Measurements from ENCODE around the gene ARPC5L. TPM values are rescaled to one million over a fixed set of nuclear protein-coding genes. Genes with fewer than 3 reads are reported as not detected.

Gene ARPC5L
- total RNA-seq, 1 donor from 2014 or later, result 76.7 TPM

DNA sequence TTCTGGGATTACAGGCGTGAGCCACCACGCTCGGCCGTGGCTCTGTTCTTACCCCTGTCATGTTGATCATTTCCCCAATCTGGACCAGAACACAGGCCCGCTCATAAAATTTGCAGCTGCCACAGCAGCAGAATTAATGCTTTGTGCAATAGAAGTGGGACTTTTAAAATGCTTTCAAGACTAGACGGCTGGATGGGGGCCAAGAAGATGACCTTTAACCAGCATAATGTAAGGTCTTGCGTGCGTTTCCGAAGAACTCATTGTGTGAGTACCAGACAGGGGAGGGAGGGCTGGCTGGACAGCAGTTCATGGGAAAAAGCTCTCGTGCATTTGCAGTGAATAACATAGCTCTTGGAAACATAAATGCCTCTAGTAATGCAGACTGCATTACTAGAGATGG, 12.1 kb upstream of the ARPC5L start:
- no peak for DNase-seq (ENCODE audit: low spot score)
- Mint-ChIP-seq H3K27ac (no peak overlapping the region), H3K36me3 (ENCODE audit: low read depth) (no peaks in the 10 kb centered on the region), H3K4me3 (ENCODE audit: low read depth) (no peak overlapping the region), H3K9me3 (no peaks in the 10 kb centered on the region), H3K4me1 (ENCODE audit: low read depth) (peaks cover 3% of the 10 kb centered on the region), H3K27me3 (ENCODE audit: low read depth) (peaks cover 11% of the 10 kb centered on the region)
- intact Hi-C loops (cut with micrococcal nuclease), result loop anchor here (10.0 kb wide), 1 partner anchor 525 kb away; no protein-coding TSS in a partner anchor

DNA sequence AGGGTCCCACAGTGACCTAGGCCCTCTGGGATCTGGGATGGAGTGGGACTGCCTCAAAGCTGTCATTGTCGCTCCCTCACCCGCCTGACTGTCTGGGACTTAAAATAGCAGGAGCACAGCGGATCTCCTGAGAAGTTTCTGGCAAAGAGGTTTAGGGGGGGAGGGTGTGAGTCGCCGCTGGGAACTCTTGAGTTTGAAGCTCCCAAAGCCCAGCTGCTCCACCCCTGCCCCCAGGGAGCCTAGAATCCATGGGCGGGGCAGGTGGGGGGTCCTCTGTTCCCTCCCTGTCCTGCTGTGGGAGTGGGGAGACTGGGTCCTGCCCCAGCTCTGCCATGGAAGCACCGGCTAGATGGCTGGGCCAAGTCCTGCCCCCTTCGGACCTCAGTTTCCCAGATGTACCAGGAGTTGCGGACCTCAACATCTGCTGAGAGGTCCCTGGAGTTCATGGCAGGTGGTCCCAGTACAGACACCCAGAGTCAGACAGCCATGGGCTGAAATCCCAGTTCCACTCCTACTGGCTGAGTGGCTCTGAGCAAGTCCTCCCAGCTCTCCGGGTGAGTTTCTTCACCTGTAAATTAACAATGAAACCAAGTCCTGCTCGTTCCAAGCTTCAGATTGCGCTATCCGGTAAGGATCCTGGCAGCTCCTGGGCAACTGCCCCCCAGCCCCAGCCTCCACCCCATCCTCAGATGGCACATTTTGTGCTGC, 9.7 kb upstream of the ARPC5L start:
- Mint-ChIP-seq H3K36me3 (ENCODE audit: low read depth) (peaks cover 12% of the 10 kb centered on the region), H3K27ac (no peak overlapping the region), H3K27me3 (ENCODE audit: low read depth) (peaks cover 11% of the 10 kb centered on the region), H3K9me3 (no peaks in the 10 kb centered on the region), H3K4me1 (ENCODE audit: low read depth) (peaks cover 3% of the 10 kb centered on the region), H3K4me3 (ENCODE audit: low read depth) (no peak overlapping the region)
- intact Hi-C loops (cut with micrococcal nuclease), result loop anchor here (2.0 to 10.0 kb wide), 2 partner anchors 139 to 523 kb away; no protein-coding TSS in a partner anchor
- no peak for DNase-seq (ENCODE audit: low spot score)

DNA sequence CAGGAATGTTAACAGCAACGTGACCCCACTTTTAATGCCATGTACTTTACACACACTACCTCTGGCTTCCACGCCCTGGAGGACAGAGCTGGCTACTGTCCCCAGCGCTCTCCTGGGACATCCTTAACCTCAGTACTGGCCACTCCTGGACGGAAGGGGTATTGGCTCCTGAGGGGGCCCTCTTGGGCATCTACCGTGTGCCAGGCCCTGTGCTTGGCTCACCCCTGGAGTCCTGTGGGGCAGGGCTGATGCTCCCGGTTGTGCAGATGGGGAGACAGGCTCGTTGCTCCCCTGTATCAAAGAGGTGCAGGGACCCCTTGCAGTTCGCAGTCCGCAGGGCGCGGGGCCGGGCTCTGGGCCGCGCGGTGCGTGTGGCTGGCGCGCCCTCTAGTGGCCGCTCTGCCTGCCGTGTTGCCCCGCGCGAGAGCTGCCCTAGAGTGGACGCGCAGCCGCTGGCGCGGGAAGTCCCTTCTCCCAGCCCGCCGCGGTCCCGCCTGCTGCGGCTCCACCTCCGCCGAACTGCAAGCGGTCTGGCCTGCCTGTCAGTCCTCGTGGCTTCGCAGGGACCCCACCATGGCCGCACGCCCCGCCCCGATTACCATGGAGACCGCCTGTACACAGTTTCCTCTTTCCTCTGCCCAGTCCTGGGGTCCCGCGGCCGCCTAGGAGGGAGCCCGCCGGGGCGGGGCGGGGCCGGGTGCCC, 8.9 kb upstream of the ARPC5L start, which contains the start of gene WDR38:
WDR38 (plus strand) TSS at position 632 of the 703 bp plus-strand sequence. CDS start 72 bp downstream, outside the sequence.
- Mint-ChIP-seq H3K27me3 (ENCODE audit: low read depth) (peaks cover 8% of the 10 kb centered on the region), H3K4me3 (ENCODE audit: low read depth) (peak within 1 kb of the TSS; percentile 66), H3K36me3 (ENCODE audit: low read depth) (peaks cover 19% of the 10 kb centered on the region), H3K4me1 (ENCODE audit: low read depth) (peaks cover 6% of the 10 kb centered on the region), H3K27ac (no peak within 1 kb of the TSS), H3K9me3 (no peaks in the 10 kb centered on the region)
- intact Hi-C loops (cut with micrococcal nuclease), result loop anchor here (1.0 to 10.0 kb wide), 4 partner anchors 8 to 522 kb away; partner anchors contain the start of gene RPL35
- peak; percentile 74 for DNase-seq (ENCODE audit: low spot score)

DNA sequence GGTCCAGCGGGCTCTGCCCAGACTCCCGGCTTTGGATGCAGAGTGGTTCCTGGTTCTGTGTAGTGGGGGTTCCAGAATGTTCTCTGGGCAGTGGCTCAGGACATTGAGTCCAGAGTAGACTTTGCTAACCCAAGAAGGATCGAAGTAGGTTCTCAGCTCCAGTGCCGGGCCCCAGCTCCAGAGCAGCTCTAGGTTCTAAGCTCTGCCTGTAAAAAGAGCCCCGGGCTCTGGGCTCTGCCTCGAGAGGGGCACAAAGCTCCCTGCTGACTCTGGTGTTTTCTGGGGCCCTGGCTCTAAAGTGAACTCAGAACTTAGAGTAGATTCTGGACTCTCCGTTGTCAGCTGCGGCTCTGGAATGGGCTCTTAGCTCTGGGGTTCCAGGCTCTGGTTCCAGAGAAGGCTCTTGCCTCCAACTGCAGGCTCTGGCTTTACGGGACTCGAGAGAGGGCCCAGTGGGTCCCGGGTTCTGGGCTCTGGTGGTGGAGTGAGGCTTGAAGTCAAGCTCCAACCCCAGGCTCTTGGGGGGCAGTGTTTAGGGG, 8.3 kb upstream of the ARPC5L start:
- intact Hi-C loops (cut with micrococcal nuclease), result loop anchor here (1.0 to 10.0 kb wide), 4 partner anchors 8 to 521 kb away; partner anchors contain the start of gene RPL35
- H3K27ac Mint-ChIP-seq, result no peak overlapping the region
- peaks cover 26% of the 10 kb centered on the region for H3K36me3 Mint-ChIP-seq (ENCODE audit: low read depth)
- H3K4me3 Mint-ChIP-seq (ENCODE audit: low read depth), result peak overlapping the region; percentile 47
- no peak for DNase-seq (ENCODE audit: low spot score)
- H3K27me3 Mint-ChIP-seq (ENCODE audit: low read depth), result peaks cover 8% of the 10 kb centered on the region
- peaks cover 6% of the 10 kb centered on the region for H3K4me1 Mint-ChIP-seq (ENCODE audit: low read depth)
- no peaks in the 10 kb centered on the region for H3K9me3 Mint-ChIP-seq

DNA sequence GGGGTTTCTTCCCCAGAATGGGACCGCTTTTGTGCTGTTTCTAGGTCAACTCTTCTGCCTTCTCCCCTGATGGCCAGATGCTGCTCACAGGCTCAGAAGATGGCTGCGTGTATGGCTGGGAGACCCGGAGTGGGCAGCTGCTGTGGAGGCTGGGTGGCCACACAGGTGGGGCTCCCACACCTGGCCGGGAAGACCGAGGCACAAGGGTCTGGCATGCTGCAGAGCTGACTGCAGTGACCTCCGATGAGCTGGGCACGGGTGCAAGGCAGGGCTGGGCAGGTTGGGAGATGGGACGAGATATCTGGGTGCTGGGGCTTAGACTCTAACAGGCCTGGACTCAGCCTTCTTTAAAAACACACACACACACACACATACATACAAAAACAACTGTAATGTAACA, 7.8 kb upstream of the ARPC5L start:
- H3K9me3 Mint-ChIP-seq, result no peaks in the 10 kb centered on the region
- intact Hi-C loops (cut with micrococcal nuclease), result loop anchor here (10.0 kb wide), 1 partner anchor 521 kb away; no protein-coding TSS in a partner anchor

DNA sequence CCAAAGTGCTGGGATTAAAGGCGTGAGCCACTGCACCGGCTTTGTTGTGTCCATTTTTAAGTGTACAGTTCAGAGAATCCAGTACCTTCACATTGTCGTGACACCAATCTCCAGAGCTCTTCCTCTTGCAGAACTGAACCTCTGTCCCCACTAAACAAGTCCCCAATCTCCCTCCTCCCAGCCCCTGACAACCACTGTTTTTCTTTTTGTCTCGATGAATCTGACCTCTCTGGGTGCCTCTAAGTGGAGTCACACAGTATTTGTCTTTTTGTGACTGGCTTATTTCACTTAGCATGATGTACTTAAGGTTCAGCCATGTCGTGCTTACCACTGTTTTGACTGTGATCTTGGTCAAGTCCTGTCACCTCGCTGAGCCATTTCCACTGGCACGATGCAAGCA, 7.1 kb upstream of the ARPC5L start:
- Mint-ChIP-seq H3K9me3 (no peaks in the 10 kb centered on the region), H3K36me3 (ENCODE audit: low read depth) (peaks cover 38% of the 10 kb centered on the region), H3K27ac (peak overlapping the region; percentile 1), H3K27me3 (ENCODE audit: low read depth) (peaks cover 8% of the 10 kb centered on the region), H3K4me1 (ENCODE audit: low read depth) (peaks cover 11% of the 10 kb centered on the region), H3K4me3 (ENCODE audit: low read depth) (no peak overlapping the region)
- intact Hi-C loops (cut with micrococcal nuclease), result loop anchor here (10.0 kb wide), 1 partner anchor 520 kb away; no protein-coding TSS in a partner anchor
- no peak for DNase-seq (ENCODE audit: low spot score)

More for the DNA sequence above, 7.8 kb upstream of the ARPC5L start:
- no peak overlapping the region for H3K27ac Mint-ChIP-seq
- no peak overlapping the region for H3K4me3 Mint-ChIP-seq (ENCODE audit: low read depth)
- H3K4me1 Mint-ChIP-seq (ENCODE audit: low read depth), result peaks cover 6% of the 10 kb centered on the region
- DNase-seq (ENCODE audit: low spot score), result no peak
- H3K36me3 Mint-ChIP-seq (ENCODE audit: low read depth), result peaks cover 31% of the 10 kb centered on the region
- H3K27me3 Mint-ChIP-seq (ENCODE audit: low read depth), result peaks cover 8% of the 10 kb centered on the region

DNA sequence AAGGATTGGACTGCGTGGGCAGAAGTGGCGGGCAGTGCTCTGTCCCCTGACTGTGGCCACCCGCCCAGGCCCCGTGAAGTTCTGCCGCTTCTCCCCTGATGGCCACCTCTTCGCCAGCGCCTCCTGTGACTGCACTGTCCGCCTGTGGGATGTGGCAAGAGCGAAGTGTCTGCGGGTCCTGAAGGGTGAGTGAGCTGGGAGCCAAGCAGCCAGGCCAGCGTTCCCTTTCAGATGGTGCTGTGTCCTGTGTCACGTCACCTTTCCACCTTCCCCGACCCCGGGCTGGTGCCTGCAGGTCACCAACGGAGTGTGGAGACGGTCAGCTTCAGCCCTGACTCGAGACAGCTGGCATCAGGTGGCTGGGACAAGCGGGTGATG, 6.4 kb upstream of the ARPC5L start:
- Mint-ChIP-seq H3K27ac (no peak overlapping the region), H3K4me1 (ENCODE audit: low read depth) (peaks cover 18% of the 10 kb centered on the region), H3K9me3 (no peaks in the 10 kb centered on the region), H3K27me3 (ENCODE audit: low read depth) (peaks cover 8% of the 10 kb centered on the region), H3K4me3 (ENCODE audit: low read depth) (no peak overlapping the region), H3K36me3 (ENCODE audit: low read depth) (peaks cover 45% of the 10 kb centered on the region)
- no peak for DNase-seq (ENCODE audit: low spot score)
- intact Hi-C loops (cut with micrococcal nuclease), result loop anchor here (10.0 kb wide), 1 partner anchor 519 kb away; no protein-coding TSS in a partner anchor

DNA sequence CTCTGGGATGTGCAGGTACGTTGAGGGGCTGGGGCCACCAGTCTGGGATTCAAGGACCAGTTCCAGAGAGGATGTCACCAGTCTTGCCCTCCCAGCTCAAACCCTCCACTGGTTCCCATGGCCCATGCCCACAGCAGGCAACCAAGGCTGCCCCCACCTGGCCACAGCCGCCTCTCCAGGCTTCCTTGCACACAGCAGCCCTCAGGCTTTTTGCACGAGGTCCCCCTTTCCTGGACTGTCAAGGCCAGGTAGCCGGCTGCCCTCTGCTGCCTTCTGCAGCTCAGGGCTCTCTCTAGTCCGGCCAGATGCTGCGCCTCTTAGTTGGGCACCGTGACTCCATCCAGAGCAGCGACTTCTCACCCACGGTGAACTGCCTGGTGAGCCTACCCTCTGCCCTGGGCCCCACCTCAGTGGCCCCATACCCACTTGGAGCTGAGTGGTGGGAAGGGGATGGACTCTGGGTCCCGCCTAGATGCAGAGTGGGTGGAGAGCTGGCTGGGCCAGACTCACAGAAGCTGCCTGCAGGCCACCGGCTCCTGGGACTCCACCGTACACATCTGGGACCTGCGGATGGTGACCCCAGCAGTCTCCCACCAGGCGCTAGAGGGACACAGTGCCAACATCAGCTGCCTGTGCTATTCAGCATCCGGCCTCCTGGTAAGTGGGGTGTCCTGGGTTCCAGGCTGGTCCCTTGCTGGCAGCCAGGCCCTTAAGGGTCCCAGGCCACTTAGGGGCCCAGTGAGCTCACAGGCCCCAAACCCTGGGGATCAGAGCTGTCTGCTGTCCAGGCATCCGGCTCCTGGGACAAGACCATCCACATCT, 5.8 kb upstream of the ARPC5L start:
- Mint-ChIP-seq H3K4me1 (ENCODE audit: low read depth) (peaks cover 18% of the 10 kb centered on the region), H3K27me3 (ENCODE audit: low read depth) (peaks cover 7% of the 10 kb centered on the region)
- DNase-seq (ENCODE audit: low spot score), result no peak

DNA sequence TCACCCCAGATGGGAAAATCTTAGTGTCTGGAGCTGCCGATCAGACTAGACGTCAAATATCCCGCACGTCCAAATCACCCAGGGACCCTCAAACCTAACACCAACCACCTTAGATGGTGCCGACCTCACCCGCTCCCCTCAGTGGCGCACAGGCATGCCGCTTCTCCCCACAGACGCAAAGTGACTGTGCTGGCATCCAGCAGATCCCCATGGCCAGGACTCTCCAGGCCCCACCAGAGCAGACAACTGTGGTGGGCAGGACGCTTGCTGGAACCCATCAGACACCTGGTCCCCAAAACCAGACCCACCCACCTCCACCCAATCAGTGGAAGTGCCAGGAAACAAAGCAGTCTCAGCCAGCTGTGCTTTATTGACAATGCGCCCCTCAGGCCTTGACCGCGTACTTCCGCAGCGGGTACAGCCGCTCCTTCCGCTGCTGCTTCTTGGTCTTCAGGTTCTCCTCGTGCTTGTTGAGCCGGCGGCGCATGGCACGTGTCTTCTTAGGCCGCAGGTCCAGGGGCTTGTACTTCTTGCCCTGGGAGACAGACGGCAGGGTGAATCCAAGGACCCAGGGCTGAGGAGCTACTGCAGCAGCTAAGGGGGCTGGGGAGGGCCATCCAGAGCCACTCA, 4.3 kb upstream of the ARPC5L start:
- H3K36me3 Mint-ChIP-seq (ENCODE audit: low read depth), result peaks cover 57% of the 10 kb centered on the region
- H3K27ac Mint-ChIP-seq, result no peak overlapping the region
- no peak for DNase-seq (ENCODE audit: low spot score)
- peaks cover 2% of the 10 kb centered on the region for H3K27me3 Mint-ChIP-seq (ENCODE audit: low read depth)
- H3K9me3 Mint-ChIP-seq, result no peaks in the 10 kb centered on the region
- peak overlapping the region; percentile 8 for H3K4me3 Mint-ChIP-seq (ENCODE audit: low read depth)
- intact Hi-C loops (cut with micrococcal nuclease), result loop anchor here (10.0 kb wide), 1 partner anchor 517 kb away; no protein-coding TSS in a partner anchor
- H3K4me1 Mint-ChIP-seq (ENCODE audit: low read depth), result peaks cover 18% of the 10 kb centered on the region

More for the DNA sequence above, 5.8 kb upstream of the ARPC5L start:
- no peaks in the 10 kb centered on the region for H3K9me3 Mint-ChIP-seq
- no peak overlapping the region for H3K27ac Mint-ChIP-seq
- no peak overlapping the region for H3K4me3 Mint-ChIP-seq (ENCODE audit: low read depth)
- peaks cover 51% of the 10 kb centered on the region for H3K36me3 Mint-ChIP-seq (ENCODE audit: low read depth)
- intact Hi-C loops (cut with micrococcal nuclease), result loop anchor here (10.0 kb wide), 1 partner anchor 519 kb away; no protein-coding TSS in a partner anchor

DNA sequence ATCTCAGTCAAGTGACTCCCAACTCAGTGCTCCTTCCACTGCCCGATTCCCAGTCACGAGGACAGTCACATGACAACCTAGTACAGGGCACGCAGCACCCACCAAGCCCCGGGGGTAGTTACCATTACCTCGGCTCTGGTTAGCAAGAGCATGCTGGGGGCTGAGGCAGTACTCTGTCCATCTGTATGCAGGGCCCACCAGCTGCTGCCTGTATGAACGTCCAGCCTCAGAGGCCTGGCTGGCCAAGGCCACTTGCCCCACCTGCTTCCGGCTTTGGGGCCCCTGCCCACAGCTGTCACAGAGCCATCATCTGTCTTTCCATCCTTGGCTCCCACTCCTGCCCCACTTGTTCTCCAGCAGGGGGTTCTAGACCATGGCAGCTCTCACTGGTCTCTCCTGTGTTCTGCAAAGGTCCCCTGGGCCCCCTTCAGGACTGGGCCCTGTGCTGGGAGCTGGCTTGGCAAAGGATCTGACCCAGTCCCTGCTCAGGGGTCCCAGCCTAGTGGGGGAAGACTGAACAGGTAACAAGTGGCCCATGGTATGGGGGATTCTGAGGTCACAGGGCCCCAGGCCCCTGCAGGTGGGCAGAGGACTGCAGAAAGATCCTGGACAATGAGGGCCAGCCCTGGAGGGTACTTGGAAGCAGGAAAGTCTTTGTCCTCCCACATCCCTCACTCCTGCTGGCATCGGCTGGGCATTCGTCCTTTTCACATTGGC, 3.4 kb upstream of the ARPC5L start:
- no peak overlapping the region for H3K27ac Mint-ChIP-seq
- peaks cover 57% of the 10 kb centered on the region for H3K36me3 Mint-ChIP-seq (ENCODE audit: low read depth)
- H3K4me1 Mint-ChIP-seq (ENCODE audit: low read depth), result peaks cover 19% of the 10 kb centered on the region
- no peak for DNase-seq (ENCODE audit: low spot score)
- H3K9me3 Mint-ChIP-seq, result no peaks in the 10 kb centered on the region
- intact Hi-C loops (cut with micrococcal nuclease), result loop anchor here (10.0 kb wide), 1 partner anchor 516 kb away; no protein-coding TSS in a partner anchor
- no peaks in the 10 kb centered on the region for H3K27me3 Mint-ChIP-seq (ENCODE audit: low read depth)
- H3K4me3 Mint-ChIP-seq (ENCODE audit: low read depth), result no peak overlapping the region

Measured in activated T-helper 2 cell treated with anti-CD3 and anti-CD28 coated beads, Interferon-gamma antibody, Interleukin-2, Interleukin-4, amounts not matched to agents 10 μg/mL and 5 μg/mL and 100 μg/mL, durations not matched to agents 14 hours and 24 hours and 36 hours (primary cell).